Spleen (tissue), 11 donors: ENCODE results near the gene CFAP70. TPM values are rescaled to one million over a fixed set of nuclear protein-coding genes. Genes with fewer than 3 reads are reported as not detected.
"Not testable (repeated sequence)": the region's sequence is repeated elsewhere in the genome, so short reads cannot be mapped to it uniquely, and the experiment has no call there.

Source experiments
- DNase-seq: peaks from one replicate; pipeline ENCODE4 v3.0.0-alpha.2; 2020
- H3K27ac ChIP-seq, 8 donors: fragments of 200-600 bp; sonication (generic) in 7 of 8; 1 replicate in 4 of 8; 2 replicates in 4 of 8; pipeline versions ENCODE4 v1.5.0 to v1.8.0; 2016 to 2021; ENCODE audit warnings: inconsistent platforms in 4 of 8, mild to moderate bottlenecking in 4 of 8, moderate library complexity in 1 of 8
- H3K27me3 ChIP-seq, 7 donors: fragments of 200-600 bp; sonication (generic) in 6 of 7; replicated peaks in 1 of 7; 1 replicate in 4 of 7; 2 replicates in 3 of 7; pipeline versions ENCODE4 v1.5.0 to v1.8.0; 2016 to 2021; ENCODE audit warnings: inconsistent platforms in 3 of 7, mild to moderate bottlenecking in 1 of 7
- H3K36me3 ChIP-seq, 6 donors: fragments of 200-600 bp; sonication (generic) in 5 of 6; 1 replicate in 4 of 6; 2 replicates in 2 of 6; pipeline versions ENCODE4 v1.5.0 to v1.8.0; 2016 to 2021; ENCODE audit warnings: inconsistent platforms in 2 of 6
- H3K4me1 ChIP-seq, 6 donors: fragments of 200-600 bp; sonication (generic) in 5 of 6; 1 replicate in 3 of 6; 2 replicates in 3 of 6; pipeline versions ENCODE4 v1.5.0 to v1.8.0; 2016 to 2021; ENCODE audit warnings: inconsistent platforms in 3 of 6
- H3K4me3 ChIP-seq, 8 donors: fragments of 200-600 bp; sonication (generic) in 7 of 8; 1 replicate in 4 of 8; 2 replicates in 4 of 8; pipeline versions ENCODE4 v1.5.0 to v1.8.0; 2016 to 2021; ENCODE audit warnings: inconsistent platforms in 4 of 8, mild to moderate bottlenecking in 4 of 8, moderate library complexity in 2 of 8
- H3K9me3 ChIP-seq, 8 donors: fragments of 200-600 bp; sonication (generic) in 7 of 8; 1 replicate in 4 of 8; 2 replicates in 4 of 8; pipeline versions ENCODE4 v1.5.0 to v1.8.0; 2016 to 2021; ENCODE audit warnings: inconsistent platforms in 4 of 8
- CTCF ChIP-seq, 11 experiments: fragments of 200-600 bp in 7 of 11; fragments of 450-650 bp in 4 of 11; sonication (generic) in 4 of 11; IDR thresholded peaks in 8 of 11; conservative IDR thresholded peaks in 3 of 11; 1 replicate in 7 of 11; 2 replicates in 4 of 11; pipeline versions ENCODE4 v1.4.0 to v1.8.0; 2016 to 2021; ENCODE audit warnings: antibody characterized with exemption in 11 of 11, inconsistent platforms in 4 of 11, mild to moderate bottlenecking in 1 of 11
- POLR2A ChIP-seq, 3 donors: fragments of 450-650 bp; IDR thresholded peaks; one replicate each; pipeline ENCODE4 v1.5.1; 2017; ENCODE audit warnings: antibody characterized with exemption in 3 of 3, mild to moderate bottlenecking in 1 of 3
- POLR2AphosphoS5 ChIP-seq, 3 donors: sonication (generic); formaldehyde crosslinking; IDR thresholded peaks; one replicate each; pipeline ENCODE4 v1.5.1; 2017; ENCODE audit warnings: antibody characterized with exemption in 3 of 3
- WGBS, 5 donors: extraction: QIAGEN DNeasy Blood & Tissue Kit in 3 of 5; methylation state at CpG; one replicate each; pipeline versions ENCODE4 v1.1.5 to v1.1.7; 2013 to 2018; 5-methylcytosine and 5-hydroxymethylcytosine counted together
- intact Hi-C: fragments of 100-400 bp; cut with DNase I; formaldehyde crosslinking; loops from one replicate; pipeline ENCODE4 v1.15.0; 2023; ENCODE audit warnings: low total_unique reads
- polyA plus RNA-seq, 3 donors: library from polyadenylated mRNA; stranded (reverse); fragments of 200-250 nt; gene quantifications; one replicate each; pipeline ENCODE4 v1.2.1, GENCODE V29; 2013
- total RNA-seq, 7 donors: library from RNA; depleted of rRNA in 3 of 7; stranded (reverse); fragments of >200 nt in 3 of 7; fragmentation: NEBNext Ultra II Directional in 4 of 7; extraction: Animal tissue kit (Norgen Biotek cat#: 25700) in 4 of 7; gene quantifications; one replicate each; pipeline versions ENCODE4 v1.1.0 to v1.2.1, GENCODE V29; 2016 to 2021
- donor health status: healthy with polysubstance abuse.
- donor health status: DM: no; HTN: no; CAD: no; lungs with moderate emphysema.
- donor health status: DM: no; HTN: no; CAD: no.
- donor health status: Bipolar disorder and iron deficiency.
- donor health status: healthy.
- donor health status: DM: no; HTN: no; CAD: no.
- donor health status: DM: yes; HTN: yes; CAD: no.

Gene CFAP70
- total and polyA plus RNA-seq, 10 donors = 1.3 to 5.7 (median 3.0) TPM

- no peak overlapping the region for H3K27ac ChIP-seq
- 93 to 100% (median 97%) methylated on average over 1 of the region's 1 CpG for WGBS, 5 donors
- H3K27me3 ChIP-seq = no peaks in the 10 kb centered on the region
- H3K4me1 ChIP-seq = no peaks in the 10 kb centered on the region
- no peak for DNase-seq
- H3K4me3 ChIP-seq = no peak overlapping the region
- no peaks in the 10 kb centered on the region for H3K9me3 ChIP-seq
- no peaks in the 10 kb centered on the region for H3K36me3 ChIP-seq
- intact Hi-C loops = no loop called here
- TF ChIP-seq CTCF (IDR thresholded peaks at IDR 0.05 in 8 of 11, conservative IDR thresholded peaks at IDR 0.05 in 3 of 11) = no peak
- TF ChIP-seq POLR2AphosphoS5 (IDR thresholded peaks at IDR 0.05) = no peak
- no peak for TF ChIP-seq POLR2A (IDR thresholded peaks at IDR 0.05)
Observed at GRCh38 chr10:73333202-73333601, 25.5 kb downstream of the CFAP70 start.

GRCh38 chr10:73332379-73332778 lies 26.3 kb downstream of the CFAP70 start:
- Histone ChIP-seq H3K4me3 (no peak overlapping the region), H3K27ac (no peak overlapping the region), H3K36me3 (no peaks in the 10 kb centered on the region), H3K4me1 (no peaks in the 10 kb centered on the region), H3K27me3 (no peaks in the 10 kb centered on the region), H3K9me3 (no peaks in the 10 kb centered on the region)
- WGBS, 5 donors = 76 to 91% (median 89%) methylated on average over 2 of the region's 2 CpGs
- TF ChIP-seq CTCF (IDR thresholded peaks at IDR 0.05 in 8 of 11, conservative IDR thresholded peaks at IDR 0.05 in 3 of 11) (no peak), POLR2A (IDR thresholded peaks at IDR 0.05) (no peak), POLR2AphosphoS5 (IDR thresholded peaks at IDR 0.05) (no peak)
- DNase-seq = no peak
- intact Hi-C loops = no loop called here

- not testable (repeated sequence) for DNase-seq
Observed at GRCh38 chr10:73328523-73328922, 30.1 kb downstream of the CFAP70 start.

GRCh38 chr10:73325290-73325689 lies 33.4 kb downstream of the CFAP70 start:
- H3K27me3 ChIP-seq, H3K9me3 ChIP-seq, H3K4me1 ChIP-seq, H3K4me3 ChIP-seq, intact Hi-C loops, H3K36me3 ChIP-seq, DNase-seq, H3K27ac ChIP-seq: not testable (repeated sequence)
- 72 to 87% (median 85%) methylated on average over 1 to 4 of the region's 4 CpGs for WGBS, 5 donors

More at GRCh38 chr10:73328523-73328922, 30.1 kb downstream of the CFAP70 start:
- H3K4me3 ChIP-seq, H3K27me3 ChIP-seq, H3K4me1 ChIP-seq, H3K36me3 ChIP-seq, intact Hi-C loops, H3K9me3 ChIP-seq, H3K27ac ChIP-seq: not testable (repeated sequence)
- no CpG with 5 or more reads among the region's 1 CpG for WGBS, 5 donors

GRCh38 chr10:73323582-73323981 lies 35.1 kb downstream of the CFAP70 start:
- H3K4me3 ChIP-seq, H3K4me1 ChIP-seq, H3K27me3 ChIP-seq, DNase-seq, intact Hi-C loops, H3K27ac ChIP-seq, H3K36me3 ChIP-seq: not testable (repeated sequence)
- peaks cover 0 to 10% (median 7%) of the 10 kb centered on the region in 8 donors for H3K9me3 ChIP-seq
- WGBS, 5 donors = 90 to 100% (median 97%) methylated on average over 5 of the region's 5 CpGs

GRCh38 chr10:73310475-73310874 lies 48.2 kb downstream of the CFAP70 start:
- DNase-seq = no peak
- no peaks in the 10 kb centered on the region for H3K36me3 ChIP-seq
- H3K27ac ChIP-seq = no peak overlapping the region
- intact Hi-C loops = no loop called here
- no peak for TF ChIP-seq CTCF (IDR thresholded peaks at IDR 0.05 in 8 of 11, conservative IDR thresholded peaks at IDR 0.05 in 3 of 11)
- TF ChIP-seq POLR2A (IDR thresholded peaks at IDR 0.05) = no peak
- no peak for TF ChIP-seq POLR2AphosphoS5 (IDR thresholded peaks at IDR 0.05)
- H3K9me3 ChIP-seq = peaks cover 0 to 24% (median 20%) of the 10 kb centered on the region in 8 donors
- no peaks in the 10 kb centered on the region for H3K4me1 ChIP-seq
- no peak overlapping the region for H3K4me3 ChIP-seq
- no peaks in the 10 kb centered on the region for H3K27me3 ChIP-seq
